Astrocyte of the hippocampus (primary cell): Measurements from ENCODE around the gene TEX38.
"Not testable (repeated sequence)": the region's sequence is repeated elsewhere in the genome, so short reads cannot be mapped to it uniquely, and the experiment has no call there.

Source experiments
- DNase-seq: peaks from one replicate; pipeline ENCODE4 v3.0.0; 2011; ENCODE audit warnings: low read depth, low spot score

TEX38 gene

GRCh38 chr1:46655848-46656247 is 15.8 kb upstream of the TEX38 start:
- no peak for DNase-seq

DNA sequence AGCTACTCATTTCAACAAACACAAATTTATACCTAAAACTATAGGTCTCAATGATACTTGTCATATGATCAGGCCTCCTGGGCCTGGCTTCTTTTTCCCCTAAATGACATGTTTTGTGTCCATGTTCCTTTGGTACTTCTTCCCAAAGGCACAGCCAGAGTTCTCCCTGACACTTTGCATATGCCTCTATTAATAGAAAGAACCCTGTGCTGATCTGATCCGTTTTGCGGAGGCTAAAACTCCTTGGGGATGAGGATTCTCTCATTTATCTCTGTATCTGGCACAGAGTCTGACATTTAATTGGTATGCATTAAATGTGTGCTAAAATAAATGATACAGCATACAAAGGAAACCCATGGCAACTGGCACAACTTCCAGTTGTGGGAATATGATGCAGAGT is 15.0 kb upstream of the TEX38 start:
- no peak for DNase-seq

GRCh38 chr1:46657775-46658174 is 13.9 kb upstream of the TEX38 start:
- DNase-seq = no peak

- DNase-seq = no peak
Measured at GRCh38 chr1:46659307-46659870, 12.3 kb upstream of the TEX38 start.

DNA sequence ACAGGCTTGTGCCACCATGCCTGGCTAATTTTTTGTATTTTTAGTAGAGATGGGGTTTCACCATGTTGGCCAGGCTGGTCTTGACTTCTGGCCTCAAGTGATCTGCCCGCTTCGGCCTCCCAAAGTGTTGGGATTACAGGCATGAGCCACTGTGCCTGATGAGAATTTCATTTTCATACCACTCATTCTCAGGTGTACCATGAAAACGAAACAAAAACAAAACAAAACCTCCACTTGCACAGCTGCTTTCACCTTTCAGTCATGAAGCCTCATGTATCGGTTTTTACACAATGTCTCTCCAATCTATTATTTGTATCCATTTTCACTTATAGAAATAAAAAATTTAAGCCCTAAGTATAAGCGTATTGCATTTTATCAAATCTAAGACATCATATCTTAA is 11.5 kb upstream of the TEX38 start:
- not testable (repeated sequence) for DNase-seq

DNA sequence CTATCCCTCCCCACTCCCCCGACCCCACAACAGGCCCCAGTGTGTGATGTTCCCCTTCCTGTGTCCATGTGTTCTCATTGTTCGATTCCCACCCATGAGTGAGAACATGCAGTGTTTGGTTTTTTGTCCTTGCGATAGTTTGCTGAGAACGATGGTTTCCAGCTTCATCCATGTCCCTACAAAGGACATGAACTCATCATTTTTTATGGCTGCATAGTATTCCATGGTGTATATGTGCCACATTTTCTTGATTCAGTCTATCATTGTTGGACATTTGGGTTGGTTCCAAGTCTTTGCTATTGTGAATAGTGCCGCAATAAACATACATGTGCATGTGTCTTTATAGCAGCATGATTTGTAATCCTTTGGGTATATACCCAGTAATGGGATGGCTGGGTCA is 8.7 kb upstream of the TEX38 start:
- DNase-seq = not testable (repeated sequence)

- DNase-seq = no peak
Measured at GRCh38 chr1:46665983-46666382, 5.7 kb upstream of the TEX38 start.

- DNase-seq = peak; percentile 87
Measured at GRCh38 chr1:46667782-46668760, 3.6 kb upstream of the TEX38 start, which contains the start of gene ATPAF1. TSS of gene ATPAF1 (minus strand) at chr1:46668364. CDS start at chr1:46668322, 42 bp downstream.

DNA sequence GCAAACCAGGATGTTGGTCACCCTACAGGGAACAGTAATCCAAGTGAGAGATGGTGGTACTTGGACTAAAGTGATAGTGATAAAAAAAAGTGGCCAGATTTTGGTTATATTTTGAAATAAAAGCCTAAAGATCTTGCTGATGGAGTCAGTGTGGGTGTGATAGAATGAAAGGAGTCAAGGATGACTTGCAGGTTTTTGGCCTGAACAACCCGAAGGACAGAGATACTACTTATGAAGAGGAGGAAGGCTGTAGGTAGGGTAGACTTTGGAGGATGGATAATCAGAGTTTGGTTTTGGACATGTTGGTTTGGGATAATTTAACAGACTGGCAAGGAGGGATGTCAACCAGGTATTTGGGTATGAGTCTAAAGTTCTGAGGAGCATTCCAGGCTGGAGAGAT is 1.5 kb upstream of the TEX38 start:
- no peak for DNase-seq

DNA sequence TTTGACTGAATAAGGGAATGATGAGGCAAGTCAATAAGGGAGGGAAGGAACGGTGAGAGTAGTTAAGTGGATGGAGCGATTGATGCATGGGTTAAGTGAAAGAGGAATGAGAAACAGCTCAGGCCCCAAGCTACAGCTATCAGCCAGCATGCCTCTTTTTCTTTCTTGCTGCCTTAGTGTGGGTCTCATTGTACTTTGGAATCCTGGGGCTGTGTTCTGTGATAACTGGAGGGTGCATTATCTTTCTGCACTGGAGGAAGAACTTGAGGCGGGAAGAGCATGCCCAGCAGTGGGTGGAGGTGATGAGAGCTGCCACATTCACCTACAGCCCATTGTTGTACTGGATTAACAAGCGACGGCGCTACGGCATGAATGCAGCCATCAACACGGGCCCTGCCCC is 1.0 kb downstream of the TEX38 start:
- no peak for DNase-seq

DNA sequence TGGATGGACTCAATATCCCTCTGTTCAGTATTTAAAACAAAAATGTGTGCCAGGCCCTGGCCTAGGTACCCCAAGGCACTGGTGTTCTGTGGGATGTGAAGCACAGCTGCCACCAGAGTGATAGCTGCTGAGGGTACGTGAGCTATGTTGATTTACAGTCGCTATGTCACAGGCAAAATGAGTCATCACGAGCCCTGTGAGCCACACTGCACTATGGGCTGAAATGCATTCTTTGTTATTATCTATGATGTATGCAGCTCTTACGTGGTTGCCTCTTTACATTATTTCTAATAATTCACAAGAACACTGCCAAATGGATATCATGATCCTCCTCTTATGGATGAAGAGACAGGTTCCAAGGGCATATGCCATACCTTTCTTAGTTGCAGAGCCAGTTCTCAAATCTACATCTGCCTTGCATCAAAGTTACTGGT is 2.1 kb downstream of the TEX38 start:
- peak; percentile 35 for DNase-seq

GRCh38 chr1:46675549-46676314 is 4.1 kb downstream of the TEX38 start:
- no peak for DNase-seq

DNA sequence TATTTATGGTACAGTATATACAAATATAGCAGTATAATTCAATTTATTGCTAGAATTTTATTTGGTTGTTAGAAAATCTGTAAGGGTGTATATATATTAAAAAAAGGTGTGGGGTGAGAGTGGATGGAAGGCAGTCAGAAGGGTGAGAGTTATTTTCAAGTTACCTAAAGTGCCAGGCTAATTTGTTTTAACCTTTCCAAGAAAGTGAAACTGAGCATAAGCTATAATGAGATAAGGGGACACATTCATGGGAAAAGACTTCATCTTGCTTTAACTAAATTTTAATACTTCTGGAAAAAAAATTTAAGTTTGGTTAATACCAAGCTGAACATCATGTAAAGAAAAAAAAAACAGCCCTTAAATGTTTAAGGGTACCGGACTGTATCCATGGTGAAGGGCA is 4.9 kb downstream of the TEX38 start:
- no peak for DNase-seq

GRCh38 chr1:46677339-46677738 is 5.7 kb downstream of the TEX38 start:
- DNase-seq = no peak

DNA sequence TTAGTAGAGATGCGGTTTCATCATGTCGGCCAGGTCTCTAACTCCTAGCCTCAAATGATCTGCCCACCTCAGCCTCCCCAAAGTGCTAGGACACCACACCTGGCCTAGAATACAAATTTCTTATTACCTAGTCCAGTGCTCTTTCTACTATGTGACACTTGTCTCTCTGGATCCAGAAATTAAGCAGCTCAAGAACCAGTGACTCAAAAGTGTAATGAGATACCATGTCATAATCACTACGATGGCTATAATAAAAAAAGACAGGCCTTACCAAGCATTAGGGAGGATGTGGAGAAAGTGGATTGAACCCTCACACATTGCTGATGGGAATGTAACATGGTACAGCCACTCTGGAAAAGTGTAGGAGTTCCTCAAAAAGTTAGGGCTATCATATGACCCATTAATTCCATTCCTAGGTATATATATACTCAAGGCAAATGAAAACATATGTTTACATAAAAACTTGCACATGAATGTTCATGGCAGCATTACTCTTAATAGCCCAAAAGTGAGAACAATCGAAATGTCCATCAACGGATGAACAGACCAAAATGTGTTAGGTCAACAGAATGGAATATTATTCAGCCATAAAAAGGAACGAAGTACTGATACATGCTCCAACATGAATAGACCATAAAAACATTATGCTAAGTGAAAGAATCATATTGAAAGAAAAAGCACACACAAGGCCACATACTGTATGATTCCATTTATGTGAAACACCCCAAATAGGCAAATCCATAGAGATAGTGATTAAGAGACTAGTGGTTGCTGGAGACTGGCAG is 8.3 kb downstream of the TEX38 start:
- no peak for DNase-seq

- no peak for DNase-seq
Measured at GRCh38 chr1:46681333-46682034, 9.8 kb downstream of the TEX38 start.

GRCh38 chr1:46682064-46682463 is 10.4 kb downstream of the TEX38 start:
- DNase-seq = no peak

DNA sequence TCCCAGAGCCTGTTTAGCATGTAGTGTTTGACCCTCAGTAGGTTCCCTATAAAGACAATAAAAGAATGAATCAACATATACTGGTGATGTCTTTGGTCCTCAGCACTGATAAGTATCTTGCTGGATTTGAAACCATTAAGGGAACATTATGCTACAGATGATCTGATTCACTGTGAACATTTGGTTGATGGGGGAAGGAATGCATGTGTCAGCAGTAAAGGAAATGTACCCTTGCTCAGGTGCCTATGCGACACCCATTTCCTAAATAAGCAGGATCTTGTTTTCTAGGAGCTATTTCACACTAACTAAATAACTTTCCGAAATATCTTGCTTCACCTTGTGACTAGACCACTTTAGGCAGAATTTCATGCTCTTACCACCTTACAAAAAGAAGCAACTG is 13.0 kb downstream of the TEX38 start:
- no peak for DNase-seq

GRCh38 chr1:46686255-46686654 is 14.6 kb downstream of the TEX38 start:
- no peak for DNase-seq

GRCh38 chr1:46687093-46687659 is 15.5 kb downstream of the TEX38 start:
- DNase-seq = peak; percentile 89
